ENCODE data around the gene ST3GAL3. TPM values are rescaled to one million over a fixed set of nuclear protein-coding genes. Genes with fewer than 3 reads are reported as not detected.

ST3GAL3 gene
- total RNA-seq, 4 donors from 2014 or later: 4.4 to 19.0 (median 6.1) TPM

GRCh38 chr1:43877101-43877500 lies 169.8 kb downstream of the ST3GAL3 start:
- no peaks in the 10 kb centered on the region for H3K27me3 ChIP-seq
- DNase-seq: no peak
- no peak overlapping the region for H3K27ac ChIP-seq
- TF ChIP-seq, protein P1, sequence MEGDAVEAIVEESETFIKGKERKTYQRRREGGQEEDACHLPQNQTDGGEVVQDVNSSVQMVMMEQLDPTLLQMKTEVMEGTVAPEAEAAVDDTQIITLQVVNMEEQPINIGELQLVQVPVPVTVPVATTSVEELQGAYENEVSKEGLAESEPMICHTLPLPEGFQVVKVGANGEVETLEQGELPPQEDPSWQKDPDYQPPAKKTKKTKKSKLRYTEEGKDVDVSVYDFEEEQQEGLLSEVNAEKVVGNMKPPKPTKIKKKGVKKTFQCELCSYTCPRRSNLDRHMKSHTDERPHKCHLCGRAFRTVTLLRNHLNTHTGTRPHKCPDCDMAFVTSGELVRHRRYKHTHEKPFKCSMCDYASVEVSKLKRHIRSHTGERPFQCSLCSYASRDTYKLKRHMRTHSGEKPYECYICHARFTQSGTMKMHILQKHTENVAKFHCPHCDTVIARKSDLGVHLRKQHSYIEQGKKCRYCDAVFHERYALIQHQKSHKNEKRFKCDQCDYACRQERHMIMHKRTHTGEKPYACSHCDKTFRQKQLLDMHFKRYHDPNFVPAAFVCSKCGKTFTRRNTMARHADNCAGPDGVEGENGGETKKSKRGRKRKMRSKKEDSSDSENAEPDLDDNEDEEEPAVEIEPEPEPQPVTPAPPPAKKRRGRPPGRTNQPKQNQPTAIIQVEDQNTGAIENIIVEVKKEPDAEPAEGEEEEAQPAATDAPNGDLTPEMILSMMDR (IDR thresholded peaks at IDR 0.05): no peak
- TF ChIP-seq POLR2A (IDR thresholded peaks at IDR 0.05): no peak
- H3K4me3 ChIP-seq: no peak overlapping the region
- no peaks in the 10 kb centered on the region for H3K4me1 ChIP-seq
- no peaks in the 10 kb centered on the region for H3K36me3 ChIP-seq
- H3K9me3 ChIP-seq: no peaks in the 10 kb centered on the region

GRCh38 chr1:43878440-43878839 lies 171.1 kb downstream of the ST3GAL3 start:
- Histone ChIP-seq H3K36me3 (no peaks in the 10 kb centered on the region), H3K4me3 (no peak overlapping the region), H3K9me3 (no peaks in the 10 kb centered on the region), H3K27ac (no peak overlapping the region), H3K4me1 (no peaks in the 10 kb centered on the region), H3K27me3 (no peaks in the 10 kb centered on the region)
- no peak for DNase-seq
- TF ChIP-seq POLR2A (IDR thresholded peaks at IDR 0.05): no peak
- TF ChIP-seq, protein P1 (IDR thresholded peaks at IDR 0.05): no peak

DNA sequence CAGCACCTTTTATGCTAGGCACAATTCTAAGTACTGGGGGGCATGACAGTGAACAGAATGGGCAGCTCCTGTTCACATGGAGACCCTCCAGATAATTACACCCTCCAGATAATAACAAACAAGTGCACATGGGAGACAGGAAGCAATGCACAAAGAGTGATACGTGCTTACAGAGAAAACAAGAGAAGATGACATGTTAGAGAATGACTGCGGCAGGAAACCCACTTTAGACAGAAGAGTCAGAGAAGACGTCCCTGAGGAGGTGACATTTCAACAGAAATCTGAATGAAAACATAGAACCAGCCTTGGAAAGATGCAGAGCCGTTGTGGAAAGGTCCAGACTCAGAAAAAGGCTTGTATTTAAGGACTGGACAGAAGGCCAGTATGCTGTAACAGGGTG lies 171.5 kb downstream of the ST3GAL3 start:
- no peaks in the 10 kb centered on the region for H3K9me3 ChIP-seq
- no peaks in the 10 kb centered on the region for H3K27me3 ChIP-seq
- H3K27ac ChIP-seq: no peak overlapping the region
- H3K36me3 ChIP-seq: no peaks in the 10 kb centered on the region
- H3K4me3 ChIP-seq: no peak overlapping the region
- DNase-seq: no peak
- H3K4me1 ChIP-seq: no peaks in the 10 kb centered on the region
- TF ChIP-seq POLR2A (IDR thresholded peaks at IDR 0.05): no peak
- TF ChIP-seq, protein P1 (IDR thresholded peaks at IDR 0.05): no peak

- no peaks in the 10 kb centered on the region for H3K9me3 ChIP-seq
- H3K27me3 ChIP-seq: no peaks in the 10 kb centered on the region
- TF ChIP-seq, protein P1 (IDR thresholded peaks at IDR 0.05): no peak
- TF ChIP-seq POLR2A (IDR thresholded peaks at IDR 0.05): no peak
- H3K36me3 ChIP-seq: no peaks in the 10 kb centered on the region
- H3K4me1 ChIP-seq: no peaks in the 10 kb centered on the region
- no peak overlapping the region for H3K27ac ChIP-seq
- no peak for DNase-seq
- no peak overlapping the region for H3K4me3 ChIP-seq
These were observed 172.1 kb downstream of the ST3GAL3 start for GRCh38 chr1:43879414-43879813.

DNA sequence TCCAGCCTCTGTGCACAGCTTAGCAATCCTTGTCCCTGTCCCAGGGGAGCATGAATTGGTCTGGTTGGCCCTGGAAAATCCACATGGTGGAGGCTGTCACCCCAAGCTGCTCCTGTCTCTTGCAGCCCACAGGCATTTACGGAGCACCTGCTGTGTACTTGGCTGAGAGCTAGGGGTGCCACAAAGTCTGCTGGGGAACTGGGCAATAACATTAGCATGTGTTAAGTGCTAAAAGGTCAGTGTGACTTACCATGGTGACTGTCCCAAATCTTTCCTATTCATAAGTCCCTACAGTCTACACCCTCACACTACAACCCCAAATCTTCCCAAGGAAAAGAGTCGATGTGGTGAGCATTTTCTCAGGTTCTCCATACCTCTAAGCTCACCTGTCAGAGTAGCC lies 172.7 kb downstream of the ST3GAL3 start:
- DNase-seq: no peak
- no peaks in the 10 kb centered on the region for H3K9me3 ChIP-seq
- no peaks in the 10 kb centered on the region for H3K27me3 ChIP-seq
- H3K4me3 ChIP-seq: no peak overlapping the region
- H3K36me3 ChIP-seq: no peaks in the 10 kb centered on the region
- no peaks in the 10 kb centered on the region for H3K4me1 ChIP-seq
- no peak for TF ChIP-seq POLR2A (IDR thresholded peaks at IDR 0.05)
- TF ChIP-seq, protein P1 (IDR thresholded peaks at IDR 0.05): no peak
- no peak overlapping the region for H3K27ac ChIP-seq

GRCh38 chr1:43880604-43881003 lies 173.3 kb downstream of the ST3GAL3 start:
- no peak for TF ChIP-seq POLR2A (IDR thresholded peaks at IDR 0.05)
- TF ChIP-seq, protein P1 (IDR thresholded peaks at IDR 0.05): no peak
- H3K4me1 ChIP-seq: no peaks in the 10 kb centered on the region
- no peaks in the 10 kb centered on the region for H3K9me3 ChIP-seq
- no peak overlapping the region for H3K27ac ChIP-seq
- no peaks in the 10 kb centered on the region for H3K36me3 ChIP-seq
- DNase-seq: no peak
- no peaks in the 10 kb centered on the region for H3K27me3 ChIP-seq
- H3K4me3 ChIP-seq: no peak overlapping the region

Data from Peyer's patch (tissue), 4 donors.